Activated T-helper 2 cell treated with anti-CD3 and anti-CD28 coated beads, Interferon-gamma antibody, Interleukin-2, Interleukin-4, amounts not matched to agents 10 μg/mL and 5 μg/mL and 100 μg/mL, durations not matched to agents 14 hours and 24 hours and 36 hours (primary cell): Measurements from ENCODE around the gene UACA. TPM values are rescaled to one million over a fixed set of nuclear protein-coding genes. Genes with fewer than 3 reads are reported as not detected.

Experiments used
- DNase-seq: peaks from one replicate; pipeline ENCODE4 v3.0.0; 2021; ENCODE audit warnings: low spot score
- H3K27ac Mint-ChIP-seq: one replicate; pipeline ENCODE4 v1.8.0; 2021; ENCODE audit warnings: mixed read lengths
- H3K27me3 Mint-ChIP-seq: one replicate; pipeline ENCODE4 v1.8.0; 2021; ENCODE audit warnings: low read depth, mixed read lengths
- H3K36me3 Mint-ChIP-seq: one replicate; pipeline ENCODE4 v1.8.0; 2021; ENCODE audit warnings: low read depth, mixed read lengths
- H3K4me1 Mint-ChIP-seq: one replicate; pipeline ENCODE4 v1.8.0; 2021; ENCODE audit warnings: low read depth, mixed read lengths
- H3K4me3 Mint-ChIP-seq: one replicate; pipeline ENCODE4 v1.8.0; 2021; ENCODE audit warnings: low read depth, mild to moderate bottlenecking, moderate library complexity, mixed read lengths
- H3K9me3 Mint-ChIP-seq: one replicate; pipeline ENCODE4 v1.8.0; 2021; ENCODE audit warnings: mixed read lengths
- intact Hi-C: fragments of 100-400 bp; cut with micrococcal nuclease; formaldehyde crosslinking; loops from one replicate; pipeline ENCODE4 v1.15.1; 2023
- total RNA-seq: library from RNA; stranded (reverse); gene quantifications from 2 replicates; pipeline ENCODE4 v1.2.3, GENCODE V29; 2022

Gene UACA
- total RNA-seq, 1 donor from 2014 or later = 1.3 TPM

- no peak overlapping the region for H3K4me3 Mint-ChIP-seq
- DNase-seq = no peak
These were observed 150.1 kb downstream of the UACA start for GRCh38 chr15:70613271-70613670.

GRCh38 chr15:70611286-70611685, 152.1 kb downstream of the UACA start:
- Mint-ChIP-seq H3K27ac (no peak overlapping the region), H3K4me1 (no peaks in the 10 kb centered on the region), H3K4me3 (no peak overlapping the region), H3K9me3 (no peaks in the 10 kb centered on the region), H3K27me3 (peaks cover 15% of the 10 kb centered on the region), H3K36me3 (no peaks in the 10 kb centered on the region)
- DNase-seq = no peak
- intact Hi-C loops = no loop called here

More at GRCh38 chr15:70613271-70613670, 150.1 kb downstream of the UACA start:
- Mint-ChIP-seq H3K4me1 (no peaks in the 10 kb centered on the region), H3K27me3 (peaks cover 20% of the 10 kb centered on the region), H3K9me3 (no peaks in the 10 kb centered on the region), H3K36me3 (no peaks in the 10 kb centered on the region), H3K27ac (no peak overlapping the region)
- intact Hi-C loops = no loop called here

GRCh38 chr15:70610541-70610940, 152.8 kb downstream of the UACA start:
- no peaks in the 10 kb centered on the region for H3K4me1 Mint-ChIP-seq
- H3K27ac Mint-ChIP-seq = no peak overlapping the region
- intact Hi-C loops = no loop called here
- peaks cover 10% of the 10 kb centered on the region for H3K27me3 Mint-ChIP-seq
- no peaks in the 10 kb centered on the region for H3K36me3 Mint-ChIP-seq
- no peak for DNase-seq
- no peak overlapping the region for H3K4me3 Mint-ChIP-seq
- H3K9me3 Mint-ChIP-seq = no peaks in the 10 kb centered on the region

- Mint-ChIP-seq H3K27me3 (peaks cover 9% of the 10 kb centered on the region), H3K4me1 (no peaks in the 10 kb centered on the region), H3K9me3 (no peaks in the 10 kb centered on the region), H3K36me3 (no peaks in the 10 kb centered on the region), H3K4me3 (no peak overlapping the region), H3K27ac (no peak overlapping the region)
- intact Hi-C loops = no loop called here
- no peak for DNase-seq
These were observed 153.5 kb downstream of the UACA start for GRCh38 chr15:70609889-70610288.

DNA sequence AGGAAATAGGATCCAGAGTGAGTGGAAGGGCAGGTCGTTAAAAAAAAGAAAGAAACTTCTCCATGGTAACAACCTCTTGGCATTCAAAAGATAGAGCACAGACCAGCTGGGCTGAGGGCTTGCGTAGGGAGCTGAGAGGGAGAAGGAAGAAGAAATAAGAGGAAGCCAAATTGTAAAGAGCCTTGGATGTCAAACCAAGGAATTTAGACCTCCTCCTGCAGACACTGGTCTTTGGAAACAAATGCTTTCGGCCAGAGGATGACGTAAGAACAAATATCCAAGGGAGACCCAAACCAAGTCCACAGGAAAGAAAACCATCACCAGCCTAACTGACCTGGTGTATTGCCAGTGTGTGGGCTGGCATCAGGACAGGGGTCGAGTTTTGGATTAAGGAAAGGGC, 155.2 kb downstream of the UACA start:
- Mint-ChIP-seq H3K36me3 (no peaks in the 10 kb centered on the region), H3K27ac (no peak overlapping the region), H3K9me3 (no peaks in the 10 kb centered on the region), H3K27me3 (peaks cover 6% of the 10 kb centered on the region), H3K4me3 (no peak overlapping the region), H3K4me1 (no peaks in the 10 kb centered on the region)
- no peak for DNase-seq
- intact Hi-C loops = no loop called here

GRCh38 chr15:70605606-70606410, 157.6 kb downstream of the UACA start:
- H3K27me3 Mint-ChIP-seq = peaks cover 6% of the 10 kb centered on the region
- no peaks in the 10 kb centered on the region for H3K4me1 Mint-ChIP-seq
- no peak for DNase-seq
- intact Hi-C loops = no loop called here
- no peak overlapping the region for H3K27ac Mint-ChIP-seq
- H3K9me3 Mint-ChIP-seq = no peaks in the 10 kb centered on the region
- no peaks in the 10 kb centered on the region for H3K36me3 Mint-ChIP-seq
- no peak overlapping the region for H3K4me3 Mint-ChIP-seq

DNA sequence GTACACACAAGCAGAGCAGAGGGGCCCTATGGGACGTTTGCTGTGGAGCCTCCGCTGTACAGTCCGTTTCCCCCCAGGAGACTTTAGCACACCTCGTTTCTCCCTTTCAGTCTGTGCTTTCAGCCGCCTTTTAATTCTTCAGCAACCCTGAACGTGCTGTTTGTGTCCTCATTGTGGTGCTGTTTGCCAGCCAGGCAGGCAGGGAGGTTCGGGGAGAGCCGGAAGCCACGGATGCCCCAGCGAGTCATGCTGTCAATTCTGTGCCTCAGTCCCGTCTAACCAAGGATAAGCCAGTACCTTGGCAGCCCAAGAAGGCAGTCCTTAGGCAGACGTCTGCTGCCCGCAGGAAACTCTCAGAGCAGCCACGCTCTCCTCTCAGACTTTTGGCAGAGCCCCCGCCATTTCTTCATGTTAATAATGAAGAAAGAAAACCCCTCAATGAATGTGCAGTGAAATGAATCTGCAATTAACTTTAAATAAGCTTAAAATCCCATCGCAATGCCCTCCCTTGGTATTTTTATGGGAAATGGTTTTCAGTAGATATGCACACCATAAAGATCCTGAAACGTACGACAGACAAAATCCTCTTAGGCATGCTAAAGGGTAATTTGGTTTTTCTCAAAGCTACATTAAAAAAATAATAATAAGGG, 158.6 kb downstream of the UACA start:
- Mint-ChIP-seq H3K4me1 (no peaks in the 10 kb centered on the region), H3K4me3 (no peak overlapping the region), H3K27ac (no peak overlapping the region), H3K9me3 (peaks cover 4% of the 10 kb centered on the region), H3K27me3 (peaks cover 7% of the 10 kb centered on the region), H3K36me3 (no peaks in the 10 kb centered on the region)
- DNase-seq = no peak
- intact Hi-C loops = no loop called here

Other genes starting within 250 kb of the UACA start
- gene LARP6, start 90.6 kb upstream of the UACA start, total RNA-seq = not detected in 2 replicates
- 0.37 TPM in 1 of 2 replicates, not detected in the other for gene THAP10, start 128.9 kb upstream of the UACA start, total RNA-seq
- not detected in 2 replicates for gene LRRC49, start 129.3 kb upstream of the UACA start, total RNA-seq